Keratinocyte (primary cell): ENCODE measurements around the gene ADI1.

Source experiments
- EZH2 ChIP-seq: IDR thresholded peaks from one replicate; pipeline ENCODE4 v1.6.1; 2012; ENCODE audit warnings: inconsistent platforms, mild to moderate bottlenecking, low read length, moderate library complexity
- TF ChIP-seq, protein P1 (sequence below), 3 experiments: IDR thresholded peaks in 1 of 3; conservative IDR thresholded peaks in 1 of 3; optimal IDR thresholded peaks in 1 of 3; 2 replicates in 2 of 3; 3 replicates in 1 of 3; pipeline versions ENCODE3 to v1.5.1; 2011; ENCODE audit warnings: low read length in 3 of 3, mild to moderate bottlenecking in 3 of 3, moderate library complexity in 2 of 3, control low read depth in 1 of 3, inconsistent platforms in 1 of 3; ENCODE audit not compliant: insufficient read depth in 2 of 3; ENCODE audit errors: extremely low read depth in 1 of 3

GRCh38 chr2:3449936-3450335 lies 69.4 kb downstream of the ADI1 start:
- TF ChIP-seq, protein P1, sequence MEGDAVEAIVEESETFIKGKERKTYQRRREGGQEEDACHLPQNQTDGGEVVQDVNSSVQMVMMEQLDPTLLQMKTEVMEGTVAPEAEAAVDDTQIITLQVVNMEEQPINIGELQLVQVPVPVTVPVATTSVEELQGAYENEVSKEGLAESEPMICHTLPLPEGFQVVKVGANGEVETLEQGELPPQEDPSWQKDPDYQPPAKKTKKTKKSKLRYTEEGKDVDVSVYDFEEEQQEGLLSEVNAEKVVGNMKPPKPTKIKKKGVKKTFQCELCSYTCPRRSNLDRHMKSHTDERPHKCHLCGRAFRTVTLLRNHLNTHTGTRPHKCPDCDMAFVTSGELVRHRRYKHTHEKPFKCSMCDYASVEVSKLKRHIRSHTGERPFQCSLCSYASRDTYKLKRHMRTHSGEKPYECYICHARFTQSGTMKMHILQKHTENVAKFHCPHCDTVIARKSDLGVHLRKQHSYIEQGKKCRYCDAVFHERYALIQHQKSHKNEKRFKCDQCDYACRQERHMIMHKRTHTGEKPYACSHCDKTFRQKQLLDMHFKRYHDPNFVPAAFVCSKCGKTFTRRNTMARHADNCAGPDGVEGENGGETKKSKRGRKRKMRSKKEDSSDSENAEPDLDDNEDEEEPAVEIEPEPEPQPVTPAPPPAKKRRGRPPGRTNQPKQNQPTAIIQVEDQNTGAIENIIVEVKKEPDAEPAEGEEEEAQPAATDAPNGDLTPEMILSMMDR (optimal IDR thresholded peaks at IDR 0.05 in 1 of 3, IDR thresholded peaks at IDR 0.05 in 1 of 3, conservative IDR thresholded peaks at IDR 0.05 in 1 of 3; ENCODE audit: extremely low read depth in 1 of 3, insufficient read depth in 2 of 3, low read length in 3 of 3) = no peak
- TF ChIP-seq EZH2 = no peak
